Right kidney (tissue), 9 donors: Measurements from ENCODE around the gene HOXA3.

Experiments used
- DNase-seq: peaks from one replicate; pipeline ENCODE4 v3.0.0-alpha.2; 2016
- long read RNA-seq, 8 donors: transcript quantifications; one replicate each; lab custom pipeline, GENCODE V29; 2026

Gene HOXA3
- long read RNA-seq, donor 1, partial matches to known transcripts = 6 of 9 reads
- long read RNA-seq, donor 1, other reads (novel, unspliced or antisense) = 0 of 9 reads
- long read RNA-seq, donor 2, partial matches to known transcripts = 0 of 2 reads
- long read RNA-seq, donor 2, other reads (novel, unspliced or antisense) = 0 of 2 reads
- long read RNA-seq, donor 3, partial matches to known transcripts = 6 of 6 reads
- long read RNA-seq, donor 3, other reads (novel, unspliced or antisense) = 0 of 6 reads
- long read RNA-seq, donor 4, partial matches to known transcripts = 31 of 38 reads
- long read RNA-seq, donor 4, other reads (novel, unspliced or antisense) = 0 of 38 reads
- long read RNA-seq, donor 5, partial matches to known transcripts = 0 of 2 reads
- long read RNA-seq, donor 5, other reads (novel, unspliced or antisense) = 0 of 2 reads
- long read RNA-seq, donor 6, partial matches to known transcripts = 11 of 15 reads
- long read RNA-seq, donor 6, other reads (novel, unspliced or antisense) = 0 of 15 reads
- long read RNA-seq, donor 7, transcript HOXA3-203 (3 exons, 541 nt) = minor isoform, 5 of 47 reads
- long read RNA-seq, donor 7, transcript HOXA3-205 (2 exons, 503 nt) = major isoform, 6 of 47 reads
- long read RNA-seq, donor 7, partial matches to known transcripts = 35 of 47 reads
- long read RNA-seq, donor 7, other reads (novel, unspliced or antisense) = 0 of 47 reads
- long read RNA-seq, donor 8, partial matches to known transcripts = 6 of 10 reads
- long read RNA-seq, donor 8, other reads (novel, unspliced or antisense) = 0 of 10 reads

DNA sequence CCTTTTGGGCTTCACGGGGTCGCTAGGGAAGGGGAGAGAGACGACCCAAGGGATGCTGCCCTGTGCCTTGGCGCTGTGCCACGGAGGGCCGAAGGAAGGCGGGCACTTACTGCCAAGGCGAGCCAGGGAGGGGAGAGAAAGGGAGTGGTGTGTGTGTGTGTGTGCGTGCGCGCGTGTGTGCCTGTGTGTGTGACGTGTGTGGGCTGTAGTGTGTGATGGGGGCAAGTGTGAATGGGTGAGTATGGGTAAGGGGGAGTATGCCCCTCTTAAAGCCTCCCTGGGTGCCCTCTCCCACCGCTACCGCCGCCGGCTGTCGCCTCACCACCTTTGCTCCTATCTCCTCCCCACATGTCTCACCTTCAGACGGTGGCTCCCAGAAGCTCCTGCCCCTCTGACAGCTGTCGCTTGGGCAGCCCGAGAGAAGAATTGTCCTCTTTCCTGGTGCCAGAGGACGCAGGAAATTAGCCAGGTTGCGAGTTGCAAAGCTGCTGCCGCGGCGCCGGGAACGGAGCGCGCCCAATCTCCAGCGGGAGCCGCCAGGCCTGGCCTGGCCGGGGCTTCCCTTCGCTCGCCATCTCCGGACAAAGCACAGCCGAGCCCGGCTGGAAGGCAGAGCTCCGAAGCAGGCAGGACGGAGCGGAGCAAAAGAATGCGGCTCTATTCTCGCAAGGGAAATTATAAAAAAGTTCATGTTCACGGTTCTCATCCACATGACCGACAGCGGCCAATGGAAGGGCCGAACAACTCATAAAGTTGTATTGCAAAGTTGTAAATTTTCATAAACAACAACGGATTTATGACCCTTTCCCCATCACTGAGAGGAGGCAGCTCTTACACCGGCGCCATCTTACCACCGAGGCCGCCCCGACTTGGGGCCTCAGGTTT, at the start of gene HOXA3:
Gene HOXA3, minus strand, starts transcription at position 653 of the 885 bp plus-strand sequence. CDS start 41,943 bp downstream, outside the sequence.
- peak; percentile 88 for DNase-seq

DNA sequence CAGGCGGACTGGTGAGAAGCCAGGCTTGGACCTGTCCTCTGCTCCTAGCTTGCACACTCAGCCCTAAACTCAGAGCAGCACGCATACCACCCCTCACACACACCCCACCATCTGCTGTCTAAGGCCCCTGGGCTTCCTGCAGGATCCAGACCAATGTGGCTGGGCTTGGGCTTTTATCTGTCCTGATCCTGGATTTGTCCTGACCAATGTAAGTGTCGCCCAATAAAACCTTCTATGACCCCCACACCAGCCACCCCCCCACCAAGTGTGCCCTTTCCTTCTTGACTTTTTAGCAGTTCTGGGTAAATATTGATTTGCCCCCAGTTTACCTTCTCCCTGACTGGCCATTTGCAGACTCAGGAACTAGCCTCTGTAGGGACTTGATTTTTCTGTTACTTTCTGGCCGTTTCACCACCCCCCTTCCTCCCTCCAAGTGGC, 49.2 kb upstream of the HOXA3 start:
- DNase-seq = no peak

GRCh38 chr7:27200761-27201579, 48.6 kb upstream of the HOXA3 start:
- peak; percentile 50 for DNase-seq

GRCh38 chr7:27199849-27200760, 47.7 kb upstream of the HOXA3 start, which contains the start of gene HOXA13:
Gene HOXA13, minus strand, starts transcription at chr7:27200091. Its CDS starts 14 bp downstream, at chr7:27200077.
- peak; percentile 76 for DNase-seq

- DNase-seq = peak; percentile 84
Measured at GRCh38 chr7:27198871-27199801, 46.8 kb upstream of the HOXA3 start.

DNA sequence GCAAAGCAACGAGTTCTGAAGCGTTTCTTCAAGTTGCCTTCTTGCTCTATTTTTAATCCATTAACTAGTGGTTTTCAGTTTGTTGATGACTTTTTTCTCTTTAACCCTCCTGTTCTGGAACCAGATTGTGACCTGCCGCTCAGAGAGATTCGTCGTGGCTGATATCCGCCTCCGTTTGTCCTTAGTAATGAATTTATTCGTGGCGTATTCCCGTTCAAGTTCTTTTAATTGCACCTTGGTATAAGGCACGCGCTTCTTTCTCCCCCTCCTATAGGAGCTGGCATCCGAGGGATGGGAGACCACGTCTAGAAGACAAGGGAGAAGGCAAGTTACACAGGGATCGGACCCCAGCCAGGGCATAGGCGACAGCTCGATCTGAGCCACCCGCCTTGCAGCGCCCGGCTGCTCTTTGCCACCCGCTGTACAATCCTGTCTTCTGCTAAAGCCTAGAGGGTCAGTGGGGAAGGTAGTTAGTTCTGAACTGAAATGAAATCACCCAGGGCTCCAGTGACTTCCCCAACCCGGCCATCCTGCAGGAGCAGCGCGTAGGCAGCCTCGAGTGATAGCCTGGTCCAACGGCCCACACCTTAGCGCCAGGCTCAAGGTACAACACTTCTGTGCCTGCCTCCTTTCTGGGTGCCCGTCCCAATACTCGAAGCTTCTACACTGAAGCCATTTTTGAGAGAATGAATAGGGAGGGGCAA, 45.9 kb upstream of the HOXA3 start:
- peak; percentile 76 for DNase-seq

GRCh38 chr7:27197137-27198042, 45.0 kb upstream of the HOXA3 start:
- peak; percentile 63 for DNase-seq

DNA sequence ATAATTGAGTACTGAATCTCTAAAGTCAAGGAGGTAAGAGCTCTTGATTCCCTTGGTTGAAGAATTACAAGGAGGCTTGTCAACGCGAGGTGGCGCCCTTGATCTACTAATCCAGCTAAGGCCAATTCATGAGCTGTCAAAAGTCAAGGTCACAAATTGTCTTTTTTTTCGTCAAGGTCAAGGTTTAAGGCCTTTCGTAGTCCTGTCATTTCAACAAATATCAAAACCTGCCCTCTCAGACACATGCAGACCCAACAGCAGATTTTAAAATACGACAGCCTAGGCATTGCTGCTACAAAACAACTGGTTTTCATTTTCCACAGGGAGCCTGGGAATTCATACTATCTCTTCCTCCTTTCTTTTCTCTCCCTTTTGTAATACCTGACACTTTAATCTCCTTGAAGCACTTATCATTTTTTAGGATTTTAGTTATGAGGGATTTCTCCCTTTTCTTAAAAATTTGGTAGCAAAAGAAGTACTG, 43.9 kb upstream of the HOXA3 start:
- DNase-seq = peak; percentile 74

GRCh38 chr7:27194686-27195379, 42.5 kb upstream of the HOXA3 start:
- DNase-seq = peak; percentile 44

GRCh38 chr7:27194002-27194352, 41.6 kb upstream of the HOXA3 start:
- no peak for DNase-seq

GRCh38 chr7:27193335-27194001, 41.1 kb upstream of the HOXA3 start:
- DNase-seq = peak; percentile 76

GRCh38 chr7:27192546-27193334, 40.4 kb upstream of the HOXA3 start:
- peak; percentile 71 for DNase-seq

- peak; percentile 76 for DNase-seq
Measured at GRCh38 chr7:27191833-27192545, 39.6 kb upstream of the HOXA3 start.

GRCh38 chr7:27191161-27191731, 38.9 kb upstream of the HOXA3 start:
- no peak for DNase-seq
